Hindlimb muscle (tissue), 1 donor: ENCODE data around the gene VPS13D. TPM values are rescaled to one million over a fixed set of nuclear protein-coding genes. Genes with fewer than 3 reads are reported as not detected.

Experiments
- DNase-seq: peaks from one replicate; pipeline ENCODE4 v3.0.0-alpha.2; 2013
- polyA plus RNA-seq: library from polyadenylated mRNA; unstranded; fragments of 120-200 nt; gene quantifications from one replicate; pipeline ENCODE4 v1.2.1, GENCODE V29; 2013; ENCODE audit not compliant: insufficient read length

Gene VPS13D
- polyA plus RNA-seq, 1 donor = 17.8 TPM

DNA sequence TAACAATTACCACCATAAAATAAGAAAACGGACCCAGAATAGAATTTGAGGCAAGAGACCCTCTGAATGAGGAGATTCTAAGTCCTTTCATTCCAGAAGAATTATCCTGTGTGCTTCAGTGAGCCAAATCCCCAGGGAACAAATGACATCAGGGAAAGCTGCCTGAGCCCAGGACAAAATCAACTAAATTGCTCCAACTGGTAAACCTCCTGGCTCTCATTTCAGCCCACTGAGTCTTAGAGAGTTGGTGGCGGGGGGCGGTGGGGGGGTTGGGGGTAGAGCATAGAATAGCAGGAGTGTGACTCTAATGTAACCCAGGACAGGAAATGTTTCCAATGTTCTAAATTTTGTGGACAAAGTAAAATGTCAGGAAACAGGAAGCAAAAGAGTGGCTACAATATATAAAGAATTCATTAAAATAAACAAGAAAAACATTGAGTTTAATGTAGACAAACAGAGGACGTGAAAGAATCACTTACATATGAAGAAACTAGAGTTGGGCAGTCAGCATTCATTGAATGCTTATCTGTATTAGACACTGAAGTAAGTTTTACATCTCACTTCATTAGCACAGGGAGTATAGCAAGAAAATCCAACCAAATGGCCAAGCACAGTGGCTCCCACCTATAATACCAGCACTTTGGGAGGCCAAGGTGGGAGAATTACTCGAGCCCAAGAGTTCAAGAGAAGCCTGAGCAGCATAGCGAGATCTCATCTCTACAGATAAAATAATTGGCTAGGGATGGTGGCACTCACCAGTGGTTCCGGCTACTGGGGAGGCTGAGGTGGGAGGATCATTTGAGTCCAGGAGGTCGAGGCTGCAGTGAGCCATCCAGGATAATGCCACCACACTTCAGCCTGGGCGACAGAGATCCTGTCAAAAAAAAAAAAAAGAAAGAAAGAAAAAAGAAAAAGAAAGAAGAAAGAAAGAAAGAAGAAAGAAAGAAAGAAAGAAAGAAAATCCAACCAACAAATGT lies 313.1 kb downstream of the VPS13D start:
- no peak for DNase-seq

DNA sequence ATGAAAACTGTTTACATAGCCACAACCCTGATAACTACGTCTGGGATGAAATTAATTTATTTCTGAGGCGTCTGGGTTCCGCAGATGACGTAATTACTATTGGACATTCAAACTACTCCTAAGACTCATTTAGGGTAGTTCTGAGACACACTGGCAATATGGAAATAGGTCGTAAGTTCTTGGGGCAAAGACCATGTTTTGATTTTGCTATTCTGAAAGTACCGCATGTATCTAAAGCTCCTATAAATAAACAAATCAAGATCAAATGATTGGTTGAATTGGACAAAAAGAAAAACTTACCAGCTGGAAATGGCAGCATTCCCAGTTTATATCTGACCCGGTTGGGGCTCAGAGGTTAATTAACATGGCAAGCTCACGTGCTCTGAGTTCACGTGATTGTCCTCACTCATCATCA lies 313.9 kb downstream of the VPS13D start:
- no peak for DNase-seq

DNA sequence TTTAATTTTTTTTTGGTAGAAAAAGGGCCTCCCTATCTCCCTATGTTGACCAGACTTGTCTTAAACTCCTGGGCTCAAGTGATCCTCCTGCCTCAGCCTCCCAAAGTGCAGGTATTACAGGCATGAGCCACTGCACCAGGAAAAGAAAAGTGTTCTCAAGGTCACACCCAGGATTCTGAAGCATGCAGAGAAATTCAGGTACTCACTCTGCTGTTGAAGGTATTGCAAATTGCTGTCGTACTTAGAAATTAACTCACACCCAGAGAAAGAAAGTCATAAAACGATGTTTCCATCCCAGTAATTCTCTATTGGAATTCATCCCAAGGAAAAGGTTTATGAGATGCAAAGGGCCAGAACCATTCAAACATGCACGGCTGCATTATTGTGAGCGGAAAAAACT lies 314.5 kb downstream of the VPS13D start:
- DNase-seq = no peak

DNA sequence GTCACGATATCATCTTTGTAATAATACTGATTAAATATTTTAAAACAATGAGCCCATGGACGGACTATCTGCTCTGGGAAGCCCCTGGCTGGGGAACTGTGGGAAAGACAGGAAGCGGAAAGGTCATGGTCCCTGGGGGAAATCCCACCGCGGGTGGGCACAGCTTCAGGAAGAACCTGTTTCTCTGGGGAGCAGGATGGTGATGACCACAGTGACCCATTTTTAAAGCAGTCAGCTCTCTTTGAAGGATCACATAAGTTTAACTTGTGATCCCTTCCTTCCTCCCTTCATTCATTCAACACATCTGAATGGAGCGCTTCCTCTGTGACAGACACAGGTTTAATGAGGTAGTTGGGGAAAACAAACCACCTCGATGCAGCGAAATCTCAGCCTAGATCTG lies 315.2 kb downstream of the VPS13D start:
- DNase-seq = no peak

DNA sequence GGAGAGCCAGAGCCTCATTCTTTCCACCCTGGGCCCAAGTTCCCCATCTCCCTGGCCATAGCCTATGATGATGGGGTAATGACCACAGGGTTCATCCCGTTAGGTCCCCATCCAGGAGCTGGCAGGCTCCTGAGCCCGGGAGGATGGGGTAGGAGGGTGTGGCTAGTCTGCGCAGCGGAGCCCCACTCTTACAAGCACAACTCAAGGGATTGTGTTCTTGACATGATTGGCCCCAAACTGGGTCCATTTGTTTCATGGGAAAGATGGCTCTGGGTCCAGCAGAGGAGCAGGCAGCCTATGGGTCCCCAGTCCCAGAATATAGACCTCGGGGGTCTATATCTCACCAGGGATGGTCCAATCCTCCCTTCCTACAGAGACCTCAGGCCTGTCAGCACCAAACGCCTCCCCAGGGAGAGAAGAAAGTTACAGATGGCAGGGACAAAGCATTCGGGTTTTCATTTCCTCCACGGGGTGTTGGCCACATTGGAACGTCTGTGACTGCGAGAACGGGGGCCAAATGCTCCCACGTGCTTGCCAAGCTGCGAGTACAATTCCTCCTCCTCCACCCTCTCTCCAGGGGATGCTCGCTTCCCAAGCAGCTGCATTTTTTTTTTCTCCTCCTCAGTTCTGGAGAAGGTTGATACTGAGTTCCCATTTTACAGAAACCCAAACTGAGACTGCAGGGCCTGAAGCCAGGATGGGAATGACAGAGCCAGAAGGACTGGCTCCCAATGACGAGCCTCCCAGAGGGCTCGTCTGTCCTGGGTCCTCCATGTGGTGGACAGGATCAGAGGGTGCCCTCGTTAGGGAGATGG lies 317.1 kb downstream of the VPS13D start:
- DNase-seq = no peak

DNA sequence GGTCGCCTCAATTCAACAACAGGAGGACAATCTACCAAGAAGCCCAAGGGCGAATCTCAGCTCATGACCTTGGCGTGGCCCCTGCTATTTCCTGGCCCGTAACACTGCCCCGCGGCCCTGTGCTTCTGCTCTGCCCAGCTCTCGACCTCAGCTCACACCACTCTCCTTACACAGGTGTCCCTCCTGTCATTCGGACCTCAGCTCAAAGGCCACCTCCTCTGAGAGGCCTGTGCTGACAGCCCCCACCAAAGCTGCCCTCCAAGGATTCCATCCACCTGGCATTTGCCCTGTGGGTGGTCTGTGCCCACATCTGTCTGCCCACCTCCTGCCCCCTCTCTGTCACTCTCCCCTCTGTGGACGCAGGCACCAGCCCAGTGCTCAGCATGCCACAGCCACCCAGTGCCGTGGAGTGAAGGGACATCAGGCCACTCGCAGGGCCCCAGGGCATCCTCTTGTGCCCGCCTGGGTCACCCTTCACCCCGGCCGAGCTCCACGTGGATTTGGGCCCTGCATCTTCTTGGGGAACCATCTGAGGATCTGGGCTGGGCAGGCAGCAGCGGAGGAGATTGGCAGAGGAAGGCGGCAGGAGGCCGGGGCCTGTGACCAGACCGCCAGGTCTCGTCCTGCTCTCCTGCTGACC lies 317.9 kb downstream of the VPS13D start:
- DNase-seq = no peak

DNA sequence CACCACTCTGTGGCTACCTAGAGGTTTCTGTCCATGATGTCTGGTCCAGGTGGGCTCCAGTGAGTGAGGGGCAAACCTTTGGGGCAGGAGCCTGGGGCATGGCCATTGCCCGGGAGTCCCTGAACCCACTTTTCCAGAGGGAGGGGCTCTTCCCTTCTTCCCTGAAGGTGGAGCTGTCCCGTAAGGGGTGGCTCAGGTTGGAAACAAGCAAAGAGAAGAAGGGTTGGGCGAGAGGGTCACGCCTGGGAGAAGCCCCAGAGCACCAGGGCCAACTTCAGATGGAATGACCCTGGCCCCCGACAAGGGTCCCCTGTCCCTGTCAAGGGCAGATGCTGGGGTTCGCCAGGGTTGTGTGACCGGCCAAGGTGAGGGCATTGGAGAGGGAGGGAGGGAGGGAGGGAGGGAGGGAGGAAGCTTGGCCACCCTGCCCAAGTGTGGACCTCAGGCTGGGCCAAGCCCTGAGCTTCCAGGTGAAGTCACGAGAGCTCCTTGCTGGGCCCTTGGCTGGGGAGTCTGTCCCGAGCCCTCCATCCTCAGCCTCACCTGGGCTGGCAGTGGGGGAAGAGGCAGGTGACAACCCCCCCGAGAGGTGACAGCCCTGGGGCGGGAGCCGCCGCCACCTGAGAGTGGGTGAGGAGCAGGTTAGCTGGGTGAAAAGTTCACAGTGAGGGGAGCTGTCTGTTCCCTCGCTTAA lies 318.6 kb downstream of the VPS13D start:
- no peak for DNase-seq

DNA sequence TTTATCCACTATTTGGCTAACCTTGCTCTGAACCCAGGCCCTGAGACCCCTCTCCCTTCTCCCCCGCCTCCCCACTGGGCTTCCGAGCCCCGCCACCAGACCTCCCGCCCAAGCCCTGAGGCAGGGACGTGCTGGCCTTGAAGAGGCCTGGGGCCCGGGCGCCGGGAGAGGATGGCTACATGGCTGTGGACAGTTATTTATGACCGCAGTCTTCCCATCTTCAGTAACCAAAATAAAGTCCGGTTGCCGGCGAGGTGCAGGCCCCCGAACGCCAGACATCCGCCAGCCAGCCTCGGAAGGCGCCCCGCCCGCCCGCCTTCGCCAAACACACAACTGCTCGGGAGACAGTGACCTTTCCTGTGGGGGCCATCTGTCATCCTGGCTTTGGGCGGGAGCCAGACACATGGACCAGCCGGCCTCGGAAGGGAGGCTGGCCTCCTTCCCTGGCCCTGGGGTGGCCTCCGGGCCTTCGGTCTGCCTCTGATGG lies 319.2 kb downstream of the VPS13D start:
- DNase-seq = peak; percentile 64

DNA sequence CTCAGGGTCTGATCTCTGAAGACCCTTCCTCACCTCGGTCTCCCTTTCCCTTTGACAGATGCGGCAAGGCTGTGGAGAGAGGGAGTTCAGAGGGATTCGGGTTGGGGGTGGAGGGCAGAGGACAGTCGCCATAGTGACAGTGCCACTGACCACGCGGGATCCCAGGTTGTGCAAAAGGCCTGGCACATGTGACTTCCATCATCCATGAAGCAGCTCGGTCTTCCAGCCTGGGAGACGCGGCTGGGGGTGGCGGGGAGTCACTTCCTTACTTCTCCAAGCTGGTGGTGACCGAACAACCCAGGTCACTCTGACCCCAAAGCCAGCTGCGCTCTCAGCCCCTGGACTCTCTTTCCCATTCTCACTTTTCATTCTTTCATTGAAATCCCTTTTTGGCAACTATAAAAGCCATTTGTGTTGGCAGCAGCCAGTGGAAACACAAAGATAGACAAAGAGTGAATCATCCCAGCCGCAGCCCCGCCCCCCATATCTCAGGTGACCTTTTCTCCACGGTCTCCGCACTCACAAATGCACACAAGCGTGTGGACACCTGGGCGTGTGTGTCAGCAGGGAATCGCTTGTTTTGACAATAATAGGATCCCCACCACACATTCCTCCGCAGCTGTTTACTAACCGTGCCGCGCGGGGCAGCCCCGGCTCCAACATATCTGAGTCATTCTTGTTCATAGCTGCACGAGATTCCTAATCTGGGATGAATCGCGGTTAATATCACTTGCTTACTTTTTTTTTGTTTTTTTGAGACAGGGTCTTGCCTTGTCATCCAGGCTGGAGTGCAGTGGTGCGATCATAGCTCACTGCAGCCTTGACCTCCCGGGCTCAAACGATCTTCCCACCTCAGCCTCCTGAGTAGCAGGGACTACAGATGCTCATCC lies 319.9 kb downstream of the VPS13D start:
- DNase-seq = peak; percentile 84

DNA sequence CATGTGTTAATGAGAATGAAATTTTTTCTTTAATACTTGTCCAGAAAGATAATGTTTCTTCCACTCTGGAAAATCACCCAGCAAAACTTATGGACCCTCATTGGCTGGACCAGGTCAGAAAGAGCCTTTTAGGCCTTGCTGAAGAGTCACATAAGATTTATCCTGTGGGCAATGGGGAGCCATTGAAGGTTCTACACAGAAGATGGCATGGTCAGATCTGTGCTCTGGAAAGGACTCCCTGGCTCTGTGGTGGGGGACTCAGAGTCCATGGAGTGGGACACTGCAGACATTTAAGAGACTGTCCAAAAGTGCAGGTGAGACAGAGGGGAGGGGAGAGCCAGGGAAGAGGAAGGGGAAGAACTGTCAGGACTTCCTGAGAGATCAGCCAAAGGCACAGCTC lies 321.8 kb downstream of the VPS13D start:
- no peak for DNase-seq

DNA sequence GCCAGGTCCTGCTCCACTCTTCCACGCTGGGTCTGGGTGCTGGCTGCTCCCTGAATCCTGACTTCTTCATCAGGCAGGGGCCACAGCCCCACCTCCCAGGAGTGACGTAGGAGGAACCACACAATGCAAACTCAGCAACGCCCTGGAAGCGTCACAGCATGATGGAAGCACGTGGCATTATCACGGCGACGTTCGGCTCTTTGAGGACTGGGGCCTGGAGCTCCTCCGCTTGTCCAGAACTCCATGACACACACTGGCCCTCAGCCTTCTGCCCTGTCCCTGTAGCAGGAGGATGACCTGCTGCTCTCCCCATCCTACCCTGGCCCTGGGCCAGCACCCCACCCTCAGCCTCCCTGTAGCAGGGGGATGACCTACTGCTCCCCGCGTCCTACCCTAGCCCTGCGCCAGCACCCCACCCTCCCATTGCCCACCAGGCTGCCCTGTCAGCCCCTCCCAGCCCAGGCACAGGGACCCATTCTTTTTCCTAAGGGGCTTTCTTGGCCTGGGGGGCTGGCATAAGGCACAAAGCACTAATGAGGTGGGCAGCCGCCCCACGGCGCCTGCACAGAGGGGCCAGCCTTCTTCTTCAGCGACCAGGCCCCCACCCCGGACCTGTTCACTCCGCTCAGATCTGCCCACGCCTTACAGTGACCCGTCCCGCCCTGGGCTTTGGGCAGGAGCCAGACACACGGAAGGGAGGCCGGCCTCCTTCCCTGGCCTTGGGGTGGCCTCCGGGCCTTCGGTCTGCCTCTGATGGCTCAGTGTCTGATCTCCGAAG lies 322.5 kb downstream of the VPS13D start:
- no peak for DNase-seq

DNA sequence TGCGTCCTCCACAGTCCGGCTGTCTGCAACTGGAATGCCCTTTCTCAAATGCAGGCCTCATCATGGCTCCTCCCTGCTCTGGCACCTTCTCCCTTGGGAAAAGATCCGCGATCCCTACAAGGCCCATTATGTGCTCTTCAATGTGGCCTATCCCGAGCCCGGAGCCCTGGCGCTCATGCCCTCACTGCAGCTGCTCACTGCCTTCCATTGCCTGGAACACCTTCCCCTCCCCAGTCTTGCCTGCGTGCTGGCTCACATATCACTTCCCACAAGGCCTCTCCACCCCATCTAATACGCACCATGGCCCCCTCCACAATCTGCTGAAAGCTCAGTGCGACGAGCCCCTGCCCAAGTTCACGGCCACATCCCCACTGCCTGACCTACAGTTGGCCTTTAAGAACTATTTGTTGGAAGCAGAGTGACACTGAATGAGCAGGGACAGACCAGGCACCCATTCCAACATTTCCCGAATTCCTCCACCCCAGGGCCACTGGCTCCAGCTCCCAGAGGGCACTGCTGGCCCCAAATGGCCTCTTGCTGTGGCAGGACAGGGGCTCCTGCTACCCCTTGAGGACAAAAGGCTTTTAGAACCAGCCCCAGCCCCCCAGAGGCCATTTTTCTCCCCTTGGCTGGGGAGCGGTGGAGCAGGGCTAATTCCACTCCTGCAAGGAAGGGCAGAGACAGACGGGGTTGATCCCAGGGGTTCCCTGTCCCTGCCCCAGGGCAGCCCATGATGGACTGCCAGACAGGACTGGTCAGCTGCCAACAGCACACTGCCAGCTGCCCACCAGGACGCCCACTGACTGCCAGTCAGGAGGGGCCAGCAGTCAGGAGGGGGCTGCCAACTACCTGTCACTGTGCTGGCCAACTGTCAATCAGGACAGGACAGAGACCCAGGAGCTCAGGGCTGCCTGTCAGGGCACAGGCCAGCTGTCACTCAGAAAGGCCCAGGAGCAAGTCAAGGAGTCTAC lies 323.4 kb downstream of the VPS13D start:
- no peak for DNase-seq

DNA sequence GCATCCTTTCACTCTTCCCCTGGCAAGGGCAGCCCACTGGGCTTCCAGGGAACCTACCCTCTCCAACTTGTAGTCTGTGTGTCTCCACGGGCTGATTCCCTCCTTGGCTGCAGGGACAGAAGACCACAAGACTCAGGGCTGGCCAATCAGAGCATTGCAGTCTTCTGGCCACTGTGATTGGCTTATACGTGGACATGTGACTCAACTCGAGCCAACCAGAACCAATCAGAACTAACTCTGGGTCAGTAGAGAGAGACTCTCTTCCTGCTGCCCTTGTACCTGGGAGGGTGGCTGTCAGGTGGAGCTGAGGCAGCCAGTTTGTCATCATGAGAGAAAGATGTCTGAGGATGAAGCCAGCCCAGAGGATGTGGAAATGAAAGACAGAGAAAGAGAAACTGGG lies 324.1 kb downstream of the VPS13D start:
- no peak for DNase-seq

DNA sequence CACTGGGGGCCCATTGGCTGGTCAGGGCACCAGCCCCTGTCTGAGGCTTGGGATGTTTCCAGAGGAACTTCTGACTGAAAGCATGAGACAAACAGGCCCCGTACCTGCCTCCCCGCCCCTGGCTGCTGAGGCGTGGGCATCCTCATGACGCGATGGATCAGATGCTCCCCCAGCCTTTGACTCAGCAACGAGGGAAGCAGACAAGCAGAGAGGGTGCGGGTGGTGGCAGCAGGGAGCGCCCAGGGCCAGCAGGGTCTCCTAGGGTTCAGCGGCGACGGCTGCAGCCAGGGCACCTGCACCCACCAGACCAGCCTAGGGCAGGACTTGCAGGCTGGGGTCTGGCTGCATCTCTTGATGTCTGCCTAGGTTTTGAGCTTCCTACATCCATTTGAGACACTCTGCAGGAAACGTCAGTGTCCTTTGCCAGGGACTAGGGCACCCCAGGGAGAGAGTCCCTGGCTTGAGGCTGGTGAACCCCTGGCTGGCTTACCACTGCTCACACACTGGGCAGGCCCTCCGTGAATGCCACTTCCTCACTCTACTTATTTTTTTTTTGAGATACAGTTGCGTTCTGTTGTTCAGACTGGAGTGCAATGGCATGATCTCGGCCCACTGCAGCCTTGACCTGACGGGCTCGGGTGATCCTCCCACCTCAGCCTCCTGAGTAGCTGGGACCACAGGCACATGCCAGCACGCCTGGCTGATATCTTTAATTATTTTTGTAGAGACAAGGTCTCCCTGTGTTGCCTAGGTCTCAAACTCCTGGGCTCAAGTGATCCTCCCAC lies 324.9 kb downstream of the VPS13D start:
- DNase-seq = no peak

DNA sequence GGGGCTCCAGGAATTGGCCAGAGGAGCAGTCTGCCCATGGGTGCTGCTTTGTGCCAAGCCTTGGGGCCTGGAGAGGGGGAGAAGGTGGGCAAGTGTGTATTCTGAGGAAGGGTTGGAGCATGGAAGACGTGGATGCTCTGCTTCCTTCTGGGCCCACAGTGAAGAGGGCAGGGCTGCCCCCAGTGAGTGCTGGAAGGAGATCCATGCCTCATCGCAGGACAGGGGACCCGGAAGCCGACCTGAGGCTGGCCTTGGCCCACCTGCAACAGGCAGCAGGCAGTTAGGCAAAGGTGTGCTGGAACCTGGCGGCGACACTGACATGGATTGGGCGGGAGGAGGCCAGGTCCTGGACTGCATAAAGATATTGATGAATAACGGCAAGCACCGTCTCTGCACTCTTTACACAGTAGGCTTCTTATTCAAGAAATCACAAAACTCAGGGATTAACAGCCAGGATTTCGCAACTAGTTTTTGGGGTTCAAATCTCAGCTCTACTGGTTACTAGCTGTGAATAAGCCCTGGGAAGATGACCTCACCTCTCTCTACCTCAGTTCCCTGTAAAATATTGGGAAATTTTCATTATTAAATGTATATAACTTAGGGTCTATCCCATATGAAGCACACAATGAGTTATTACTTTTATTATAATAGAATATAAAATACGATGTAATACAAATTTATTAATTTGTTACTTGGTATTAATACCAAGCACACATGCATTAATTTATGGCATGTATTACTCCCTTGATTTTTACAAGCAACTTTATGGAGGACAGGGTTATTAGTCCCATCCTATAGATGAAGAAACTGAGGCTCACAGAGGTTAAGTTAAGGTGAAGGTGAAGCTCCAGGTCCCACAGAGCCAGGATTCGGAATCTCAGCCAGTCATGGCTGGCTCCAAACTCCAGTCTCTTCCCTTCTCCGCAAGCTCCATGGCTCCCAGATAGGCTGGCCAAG lies 325.9 kb downstream of the VPS13D start:
- DNase-seq = no peak

DNA sequence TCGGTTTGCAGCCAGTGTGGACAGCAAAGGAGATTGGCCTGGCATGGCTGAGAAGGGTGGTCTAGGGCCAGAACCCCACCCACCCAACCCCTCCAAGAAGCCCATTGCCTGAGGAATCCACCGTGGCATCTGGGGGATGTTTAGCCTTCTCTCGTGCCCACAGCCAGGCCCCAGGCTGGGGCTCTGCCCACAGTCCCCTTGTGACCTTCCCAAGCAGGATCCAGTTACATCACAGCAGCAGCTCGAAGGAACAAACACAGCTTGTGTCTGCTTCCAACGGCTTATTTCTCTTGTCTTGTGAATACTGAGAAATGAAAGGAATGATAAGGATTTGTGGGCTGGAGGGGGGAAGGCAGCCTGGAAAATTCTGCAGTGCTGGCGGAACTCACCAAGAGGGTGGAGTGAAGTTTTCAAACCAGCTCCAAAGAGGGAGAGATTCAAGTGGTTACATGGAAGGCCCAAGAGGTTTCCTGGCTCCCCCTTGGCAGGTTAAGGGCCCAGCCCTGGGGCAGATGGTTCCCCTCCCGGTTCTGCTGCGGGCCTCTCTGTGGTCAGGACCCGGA lies 326.6 kb downstream of the VPS13D start:
- DNase-seq = peak; percentile 80
